PFSK-1 (cell line): Measurements from ENCODE around the gene RAE1.

Experiments
- FOXP2 ChIP-seq: optimal IDR thresholded peaks from 2 replicates; pipeline ENCODE3; 2011; ENCODE audit warnings: borderline replicate concordance, control low read depth, inconsistent platforms; ENCODE audit not compliant: insufficient read depth; ENCODE audit errors: extremely low read length, extremely low read depth
- POLR2AphosphoS5 ChIP-seq: IDR thresholded peaks from 2 replicates; pipeline ENCODE4 v1.6.1; 2012; ENCODE audit warnings: low read depth, mild to moderate bottlenecking, control low read depth, low read length, moderate library complexity
- TAF1 ChIP-seq: IDR thresholded peaks from 2 replicates; pipeline ENCODE4 v1.6.1; 2012; ENCODE audit warnings: low read length, control low read depth, borderline replicate concordance; ENCODE audit not compliant: insufficient read depth

GRCh38 chr20:57428324-57429158 lies 77.5 kb downstream of the RAE1 start:
- no peak for TF ChIP-seq POLR2AphosphoS5
- no peak for TF ChIP-seq TAF1
- no peak for TF ChIP-seq FOXP2
